Putamen (tissue), 1 donor: ENCODE measurements around the gene CDADC1.

Experiments
- DNase-seq: peaks from one replicate; pipeline ENCODE4 v3.0.0-alpha.2; 2016; ENCODE audit warnings: low spot score

CDADC1 gene

DNA sequence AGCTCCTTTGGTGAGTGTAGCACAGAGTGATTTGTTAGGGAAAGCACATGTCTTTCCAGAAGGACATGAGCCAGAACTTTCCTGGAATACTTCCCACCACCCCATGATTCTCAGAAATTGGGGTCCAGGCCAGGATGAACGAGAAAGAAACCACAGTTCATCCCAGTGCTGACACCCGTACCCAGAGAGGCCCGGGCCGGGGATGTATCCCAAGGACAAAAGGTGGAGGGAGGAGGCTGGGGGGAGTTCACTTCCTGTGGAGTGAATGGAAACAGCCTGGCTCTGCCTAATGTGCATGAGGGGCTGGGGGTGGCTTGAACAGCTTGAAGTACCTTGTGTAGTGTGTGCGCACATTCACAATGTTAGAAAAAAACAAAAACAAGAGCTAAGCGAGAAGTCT lies 47.5 kb downstream of the CDADC1 start:
- DNase-seq: no peak

- DNase-seq: no peak
Measured at GRCh38 chr13:49296659-49297058, 48.9 kb downstream of the CDADC1 start.

DNA sequence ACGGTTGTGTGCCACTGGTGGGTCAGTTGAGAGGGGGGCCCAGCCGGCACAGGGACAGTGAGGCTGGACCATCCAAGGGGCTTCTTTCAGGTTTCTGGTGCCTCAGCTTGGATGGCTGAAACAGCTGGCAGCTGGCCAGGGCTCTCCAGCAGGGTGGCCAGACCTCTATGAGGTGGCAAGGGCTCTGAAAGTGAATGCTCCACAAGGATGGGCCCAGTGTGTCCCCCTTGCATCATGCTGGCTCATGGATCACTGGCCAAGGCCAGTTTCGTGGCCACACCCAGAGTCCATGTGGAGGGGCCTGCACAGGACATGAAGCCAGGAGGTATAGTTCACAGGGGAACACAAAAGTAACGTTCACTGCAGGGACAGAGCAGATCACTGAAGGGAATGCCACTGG lies 49.6 kb downstream of the CDADC1 start:
- DNase-seq: no peak

GRCh38 chr13:49298416-49298815 lies 50.7 kb downstream of the CDADC1 start:
- no peak for DNase-seq

DNA sequence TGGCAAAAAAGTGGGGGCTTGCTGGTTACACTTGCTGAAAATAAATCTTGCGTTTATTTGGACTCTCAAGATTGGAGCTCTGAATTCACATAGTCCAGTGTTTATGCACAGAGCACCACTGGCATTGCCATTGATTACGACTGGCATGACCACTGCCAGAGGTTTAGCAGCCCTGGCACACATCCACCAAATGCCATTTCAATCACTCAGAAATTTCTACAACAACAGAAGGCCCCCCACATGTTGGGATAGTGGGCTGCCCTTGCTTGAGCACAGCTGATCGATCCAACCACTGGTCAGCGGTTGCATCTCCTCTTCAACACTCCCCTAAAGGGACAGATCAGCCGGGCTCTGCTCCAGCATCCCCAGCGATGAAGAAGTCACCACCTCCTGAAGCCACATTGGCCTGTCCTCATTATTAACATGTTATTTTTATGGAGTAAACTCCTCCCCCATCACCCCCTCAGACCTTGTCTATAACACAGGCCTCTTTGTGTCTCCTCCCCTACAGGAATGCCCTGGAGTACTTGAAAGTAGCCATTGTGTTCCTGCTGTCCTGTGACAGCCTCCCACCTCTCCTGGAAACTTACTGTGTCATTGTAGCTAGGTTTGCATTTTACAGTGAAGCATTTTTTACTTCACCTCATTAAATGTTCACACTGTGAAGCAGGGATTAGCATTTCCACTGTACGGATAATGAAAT lies 51.3 kb downstream of the CDADC1 start:
- peak; percentile 35 for DNase-seq

GRCh38 chr13:49300276-49300675 lies 52.6 kb downstream of the CDADC1 start:
- DNase-seq: no peak

DNA sequence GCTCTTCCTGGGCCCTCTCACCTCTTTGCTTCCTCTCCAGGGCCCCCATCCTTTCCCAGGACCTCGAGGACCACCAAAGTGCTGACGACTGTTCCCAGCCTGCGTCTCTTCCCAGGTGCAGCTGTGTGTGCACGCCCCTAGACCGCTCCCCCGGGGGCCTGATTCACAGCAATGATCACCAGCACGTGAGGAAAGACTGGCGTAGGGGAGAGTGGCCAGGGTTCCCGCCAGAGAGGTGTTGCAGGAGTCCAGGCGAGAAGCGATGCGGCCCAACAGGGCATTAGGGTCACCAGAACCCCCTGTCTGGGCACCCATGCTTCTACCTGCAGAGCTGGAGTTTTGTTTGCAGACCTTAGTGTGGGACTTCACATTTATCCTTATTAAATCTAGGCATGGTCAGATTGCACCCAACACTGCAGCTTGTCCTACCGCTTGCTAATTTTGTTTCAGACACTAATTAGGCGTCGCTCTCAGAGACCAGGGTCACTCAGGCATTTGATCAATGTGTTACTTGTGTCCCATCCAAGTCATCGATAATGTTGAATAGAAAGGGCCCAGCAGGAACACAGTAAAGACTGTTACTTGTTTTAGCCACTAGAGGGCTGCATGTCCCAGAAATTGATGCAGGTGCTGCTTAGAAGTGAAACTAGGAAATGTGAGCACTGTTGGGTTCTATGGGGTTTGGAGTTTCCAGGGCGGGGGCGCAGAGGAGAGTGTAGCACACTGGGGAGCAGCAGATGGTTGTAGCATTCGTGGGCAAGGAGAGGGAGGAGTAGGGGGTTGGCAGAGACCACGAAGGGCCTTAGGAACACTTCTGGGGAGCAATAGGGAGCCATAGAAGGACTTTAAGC lies 53.2 kb downstream of the CDADC1 start:
- peak; percentile 72 for DNase-seq

DNA sequence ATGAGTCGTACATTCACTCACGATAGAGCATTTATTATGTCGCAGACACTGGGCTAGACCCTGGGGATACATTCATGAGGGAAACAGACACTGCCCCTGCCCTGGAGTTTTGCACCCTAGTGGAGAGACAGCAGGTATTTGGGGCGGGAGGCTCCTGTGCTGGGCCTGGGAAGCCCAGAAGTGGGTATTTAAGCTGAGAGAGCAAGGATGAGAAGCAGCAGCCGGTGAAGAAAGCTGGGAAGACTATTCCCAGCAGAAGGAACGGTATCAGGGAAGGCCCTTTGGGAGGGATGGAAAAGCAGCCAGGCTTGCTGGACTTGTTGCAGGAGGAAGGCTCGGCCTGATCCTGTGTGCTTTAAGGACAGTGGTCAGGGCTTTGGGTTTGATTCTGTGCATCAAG lies 54.5 kb downstream of the CDADC1 start:
- DNase-seq: no peak

- no peak for DNase-seq
Measured at GRCh38 chr13:49302817-49303216, 55.1 kb downstream of the CDADC1 start.

- no peak for DNase-seq
Measured at GRCh38 chr13:49303533-49304252, 56.0 kb downstream of the CDADC1 start.

GRCh38 chr13:49304356-49304755 lies 56.6 kb downstream of the CDADC1 start:
- DNase-seq: no peak

DNA sequence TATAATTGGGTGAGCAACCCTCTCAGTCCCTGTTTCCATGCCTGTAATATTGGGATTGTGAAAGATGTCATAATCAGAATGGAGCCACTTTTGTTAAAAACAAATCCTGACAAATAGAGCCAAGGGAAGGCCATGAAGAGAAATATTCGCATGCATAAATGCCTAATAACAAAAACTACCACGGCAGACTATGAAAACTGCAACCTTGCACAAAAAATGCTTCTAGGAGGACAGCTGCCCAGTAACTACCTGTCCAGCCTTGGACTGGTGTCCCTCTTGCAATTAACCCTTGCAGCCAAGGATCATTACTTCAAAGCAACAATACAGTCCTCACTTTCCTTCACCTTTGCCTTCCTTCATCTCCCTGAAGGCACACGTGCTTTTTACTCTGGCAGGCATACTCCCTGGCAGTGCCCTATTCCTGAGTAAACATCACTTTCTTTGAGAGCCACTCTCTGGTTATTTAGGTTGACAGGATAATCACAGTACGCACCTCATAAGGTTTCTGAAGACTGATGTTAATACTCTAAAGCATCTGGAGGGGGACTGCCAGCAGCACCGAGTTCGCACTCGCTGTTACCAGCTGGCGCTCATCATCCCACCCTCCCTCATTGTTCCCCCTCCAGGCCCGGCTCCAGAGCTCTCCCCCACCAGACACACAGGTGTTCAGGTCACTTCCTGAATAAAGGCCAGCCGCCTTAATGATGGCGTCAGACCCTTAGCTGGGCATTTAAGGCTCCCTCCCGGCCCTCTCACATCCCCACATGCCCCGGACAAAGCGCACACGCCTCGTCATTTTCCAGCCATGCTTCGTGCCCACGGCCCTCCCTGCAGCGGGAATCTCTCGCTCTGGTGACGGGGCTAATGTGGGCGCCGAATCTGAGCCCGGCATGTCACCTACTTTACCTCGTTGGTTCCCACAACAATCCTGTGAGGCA lies 57.3 kb downstream of the CDADC1 start:
- DNase-seq: no peak

DNA sequence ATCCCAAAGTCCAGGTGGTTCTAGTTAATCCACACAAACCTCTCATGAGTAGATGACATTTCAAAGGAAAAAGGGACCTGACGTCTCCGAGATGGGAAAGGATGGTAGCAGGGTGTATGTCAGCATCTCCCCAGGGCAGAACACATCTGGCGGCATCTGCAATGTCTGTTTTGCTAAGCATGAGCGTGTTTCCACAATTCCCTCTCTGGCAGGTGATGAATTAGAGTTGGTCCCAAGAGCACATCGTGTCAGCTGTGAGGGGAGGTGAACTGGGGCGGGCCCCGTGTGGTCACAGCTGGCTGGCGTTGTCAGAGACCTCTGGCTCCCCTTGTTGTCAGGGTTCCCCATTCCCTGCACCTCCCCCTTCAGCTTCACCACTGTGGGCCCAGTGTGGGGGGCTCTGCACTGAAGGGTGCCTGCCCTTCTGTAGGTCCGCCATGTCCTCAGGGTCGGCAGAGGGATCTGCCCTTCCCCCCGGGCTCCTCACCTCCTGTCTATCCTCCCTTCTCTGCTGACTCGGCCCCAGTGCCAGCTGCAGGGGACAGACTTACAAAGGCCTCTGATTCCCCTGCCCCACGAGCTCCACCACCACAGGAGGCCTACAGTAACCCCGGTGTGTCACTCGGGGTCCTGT lies 58.2 kb downstream of the CDADC1 start:
- DNase-seq: no peak

- no peak for DNase-seq
Measured at GRCh38 chr13:49307365-49307764, 59.6 kb downstream of the CDADC1 start.

DNA sequence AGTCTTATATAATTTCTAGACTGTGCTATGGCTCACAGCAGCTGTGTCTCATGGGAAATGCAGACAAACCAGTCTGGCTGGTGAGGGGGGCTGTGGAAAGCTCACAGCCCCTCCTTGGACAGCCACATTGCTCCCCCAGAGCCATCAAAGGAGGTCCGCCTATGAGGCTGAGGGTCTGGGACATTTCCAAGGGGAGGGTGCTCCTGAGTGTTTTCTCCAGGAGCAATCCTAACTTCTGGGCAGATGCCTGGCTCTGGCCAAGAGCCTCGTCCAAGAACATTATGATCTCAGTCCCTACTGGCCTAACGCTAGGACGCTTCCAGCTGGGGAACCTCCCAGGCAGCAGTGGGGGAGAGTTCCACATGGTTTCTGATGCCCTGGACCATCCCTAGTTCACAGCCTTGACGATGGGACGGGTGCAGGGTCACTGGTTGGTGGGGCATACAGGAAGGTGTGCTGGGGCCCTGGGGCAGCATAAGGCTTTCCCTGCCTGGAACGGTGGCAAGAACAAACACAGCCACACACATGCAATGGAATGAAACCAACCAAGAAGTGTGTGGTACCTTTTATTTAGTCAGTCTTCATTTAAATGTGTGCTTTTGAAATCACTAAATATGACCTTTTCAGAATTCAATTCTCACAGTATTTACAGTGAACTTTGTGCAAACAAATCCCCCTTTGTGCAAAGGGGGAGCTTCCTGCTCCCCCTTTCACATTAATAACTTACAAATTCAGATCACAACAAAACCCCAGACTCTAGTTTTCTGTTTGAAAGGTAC lies 60.6 kb downstream of the CDADC1 start:
- DNase-seq: peak; percentile 70

GRCh38 chr13:49308921-49309408 lies 61.2 kb downstream of the CDADC1 start:
- DNase-seq: no peak

DNA sequence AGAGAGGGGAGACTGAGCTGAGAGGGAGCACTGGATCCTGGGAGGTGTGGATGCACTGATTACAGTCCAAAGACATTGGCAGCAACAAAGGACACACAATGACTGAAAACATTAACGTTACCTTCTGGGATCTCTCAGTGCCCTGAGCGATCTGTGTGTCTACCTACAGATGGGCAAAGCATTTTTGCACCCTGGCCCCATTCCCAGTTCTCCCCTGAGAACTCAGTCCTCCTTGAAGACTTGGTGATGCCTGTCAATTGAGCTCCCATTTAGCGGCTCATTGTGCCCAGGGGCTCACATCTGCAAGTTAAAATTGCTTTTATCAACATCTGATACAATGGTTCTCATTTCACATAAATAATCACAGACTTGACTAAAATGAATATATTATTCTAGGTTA lies 62.5 kb downstream of the CDADC1 start:
- no peak for DNase-seq

DNA sequence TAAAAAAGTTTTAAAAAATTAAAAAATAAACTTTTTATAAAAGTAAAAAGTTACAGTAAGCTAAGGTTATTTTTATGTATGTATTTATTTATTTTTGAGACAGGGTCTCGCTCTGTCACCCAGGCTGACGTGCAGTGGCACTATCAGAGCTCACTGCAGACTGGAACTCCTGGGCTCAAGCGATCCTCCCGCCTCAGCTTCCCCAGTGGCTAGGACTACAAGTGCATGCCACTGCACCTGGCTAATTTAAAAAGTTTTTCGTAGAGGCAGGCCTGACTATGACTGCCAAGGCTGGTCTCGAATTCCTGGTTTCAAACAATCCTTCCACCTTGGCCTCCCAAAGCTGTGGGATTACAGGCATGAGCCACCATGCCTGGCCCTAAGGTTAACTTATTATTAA lies 64.1 kb downstream of the CDADC1 start:
- DNase-seq: no peak

DNA sequence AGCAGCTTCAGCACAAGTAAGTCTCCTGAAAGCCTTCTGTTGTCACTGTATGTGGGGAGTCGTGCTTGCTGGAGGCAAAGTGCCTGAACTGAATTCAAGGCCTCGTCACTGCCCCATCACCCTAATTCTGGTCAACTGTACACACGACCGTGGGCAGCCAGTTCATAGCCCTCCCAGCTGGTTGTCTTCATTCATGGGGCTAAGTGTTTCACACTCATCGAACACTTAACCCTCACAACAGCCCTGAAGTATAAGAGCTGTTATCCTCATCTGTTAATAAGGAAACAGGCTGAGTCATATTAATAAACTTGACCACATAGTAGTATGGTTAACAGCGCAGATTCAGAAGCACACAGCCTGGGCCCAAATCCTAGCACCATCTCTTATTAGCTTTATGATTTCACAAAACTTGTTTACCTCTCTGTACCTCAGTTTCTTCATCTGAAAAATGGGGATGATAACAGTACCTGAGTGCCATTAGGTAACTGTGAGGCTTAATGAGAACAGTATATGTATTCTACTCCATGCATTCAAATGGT lies 66.7 kb downstream of the CDADC1 start:
- no peak for DNase-seq

DNA sequence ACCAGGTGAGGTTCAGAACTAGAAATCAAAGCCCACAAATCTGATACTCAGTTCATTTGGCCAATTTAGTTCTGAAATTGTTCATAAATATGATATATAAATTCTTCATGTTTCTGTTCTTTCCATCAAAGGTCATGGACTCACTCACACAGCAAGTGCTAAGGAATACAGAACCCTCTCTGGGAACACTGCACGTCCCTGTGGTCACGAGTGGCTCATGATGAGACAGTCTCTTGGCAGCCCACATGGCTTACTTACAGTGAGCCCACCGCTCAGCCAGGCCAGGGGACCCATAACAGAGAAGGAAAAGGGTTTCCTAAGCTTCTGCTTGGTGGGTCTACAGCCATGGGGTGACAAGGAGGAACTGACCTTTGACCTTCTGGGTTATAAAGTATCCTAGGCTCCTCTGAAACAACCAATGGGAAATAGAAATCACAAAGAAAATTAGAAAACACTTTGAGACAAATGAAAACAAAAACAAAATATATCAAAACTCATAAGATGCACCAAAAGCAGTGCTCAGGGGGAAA lies 67.4 kb downstream of the CDADC1 start:
- DNase-seq: no peak
